Breast epithelium (tissue), 3 donors: ENCODE measurements around the gene CHN2.

Experiments
- CTCF ChIP-seq, 3 donors: fragments of 450-650 bp; IDR thresholded peaks; one replicate each; pipeline ENCODE4 v1.5.1; 2016 to 2017; ENCODE audit warnings: antibody characterized with exemption in 3 of 3, mild to moderate bottlenecking in 3 of 3, moderate library complexity in 3 of 3
- POLR2A ChIP-seq: fragments of 450-650 bp; IDR thresholded peaks from one replicate; pipeline ENCODE4 v1.6.1; 2016; ENCODE audit warnings: antibody characterized with exemption, mild to moderate bottlenecking, moderate library complexity

- TF ChIP-seq CTCF (IDR thresholded peaks at IDR 0.05): no peak
- TF ChIP-seq POLR2A: no peak
Observed at GRCh38 chr7:29184599-29184998, 10.0 kb upstream of the CHN2 start.
